GM19397 (cell line): ENCODE measurements around the gene CAMKMT.

Experiments used
- ATAC-seq: cut with Tn5 transposase; IDR thresholded peaks from one replicate; pipeline ENCODE4 v1.9.1; 2021; ENCODE audit warnings: mild to moderate bottlenecking, moderate library complexity; ENCODE audit not compliant: unreplicated experiment

The CAMKMT gene

GRCh38 chr2:44722026-44722625, 360.4 kb downstream of the CAMKMT start:
- ATAC-seq = no peak

- ATAC-seq = no peak
Measured at GRCh38 chr2:44723921-44724320, 362.2 kb downstream of the CAMKMT start.

GRCh38 chr2:44730593-44730992, 368.8 kb downstream of the CAMKMT start:
- ATAC-seq = no peak

- ATAC-seq = peak; percentile 78
Measured at GRCh38 chr2:44731505-44731904, 369.8 kb downstream of the CAMKMT start.

- no peak for ATAC-seq
Measured at GRCh38 chr2:44736270-44736942, 374.7 kb downstream of the CAMKMT start.

- no peak for ATAC-seq
Measured at GRCh38 chr2:44740678-44741077, 378.9 kb downstream of the CAMKMT start.

- no peak for ATAC-seq
Measured at GRCh38 chr2:44741507-44741906, 379.8 kb downstream of the CAMKMT start.

GRCh38 chr2:44742057-44742456, 380.3 kb downstream of the CAMKMT start:
- no peak for ATAC-seq

- no peak for ATAC-seq
Measured at GRCh38 chr2:44743473-44743872, 381.7 kb downstream of the CAMKMT start.

GRCh38 chr2:44744961-44745892, 383.5 kb downstream of the CAMKMT start:
- ATAC-seq = no peak

GRCh38 chr2:44745922-44746766, 384.4 kb downstream of the CAMKMT start:
- ATAC-seq = no peak

- ATAC-seq = no peak
Measured at GRCh38 chr2:44746856-44747615, 385.3 kb downstream of the CAMKMT start.

GRCh38 chr2:44747794-44748193, 386.0 kb downstream of the CAMKMT start:
- no peak for ATAC-seq

GRCh38 chr2:44751754-44752479, 390.2 kb downstream of the CAMKMT start:
- ATAC-seq = no peak

- ATAC-seq = no peak
Measured at GRCh38 chr2:44752761-44753160, 391.0 kb downstream of the CAMKMT start.

- ATAC-seq = peak; percentile 81
Measured at GRCh38 chr2:44753552-44754285, 392.0 kb downstream of the CAMKMT start.

GRCh38 chr2:44758591-44758990, 396.8 kb downstream of the CAMKMT start:
- no peak for ATAC-seq

GRCh38 chr2:44759823-44760222, 398.1 kb downstream of the CAMKMT start:
- no peak for ATAC-seq
